ENCODE results near the gene RGS6. TPM values are rescaled to one million over a fixed set of nuclear protein-coding genes. Genes with fewer than 3 reads are reported as not detected.

Gene RGS6
- total and polyA plus RNA-seq, 8 donors: 0.12 to 4.1 (median 2.8) TPM

- ATAC-seq (no peak), DNase-seq (no peak)
- Histone ChIP-seq H3K27ac (no peak overlapping the region), H3K4me3 (no peak overlapping the region), H3K9me3 (no peaks in the 10 kb centered on the region), H3K4me1 (no peaks in the 10 kb centered on the region), H3K36me3 (no peaks in the 10 kb centered on the region), H3K27me3 (no peaks in the 10 kb centered on the region)
- intact Hi-C loops (cut with DNase I): no loop called here
- TF ChIP-seq CTCF (IDR thresholded peaks at IDR 0.05): no peak
Observed at GRCh38 chr14:72053651-72054050, 121.4 kb downstream of the RGS6 start.

- no peak overlapping the region for H3K4me3 ChIP-seq
- H3K4me1 ChIP-seq: no peaks in the 10 kb centered on the region
- intact Hi-C loops (cut with DNase I): no loop called here
- no peak for TF ChIP-seq CTCF (IDR thresholded peaks at IDR 0.05)
- no peak for ATAC-seq
- no peak overlapping the region for H3K27ac ChIP-seq
- H3K36me3 ChIP-seq: no peaks in the 10 kb centered on the region
- DNase-seq: no peak
- H3K27me3 ChIP-seq: no peaks in the 10 kb centered on the region
- no peaks in the 10 kb centered on the region for H3K9me3 ChIP-seq
Observed at GRCh38 chr14:72054911-72055310, 122.7 kb downstream of the RGS6 start.

GRCh38 chr14:72057701-72058285 lies 125.6 kb downstream of the RGS6 start:
- Histone ChIP-seq H3K27me3 (no peaks in the 10 kb centered on the region), H3K9me3 (no peaks in the 10 kb centered on the region), H3K4me1 (no peaks in the 10 kb centered on the region), H3K36me3 (no peaks in the 10 kb centered on the region), H3K4me3 (no peak overlapping the region), H3K27ac (no peak overlapping the region)
- intact Hi-C loops (cut with DNase I): no loop called here
- ATAC-seq (no peak), DNase-seq (no peak)
- TF ChIP-seq CTCF (IDR thresholded peaks at IDR 0.05): no peak

- H3K36me3 ChIP-seq: no peaks in the 10 kb centered on the region
- no peak overlapping the region for H3K27ac ChIP-seq
- no peaks in the 10 kb centered on the region for H3K9me3 ChIP-seq
- intact Hi-C loops (cut with DNase I): no loop called here
- H3K4me3 ChIP-seq: no peak overlapping the region
- H3K27me3 ChIP-seq: no peaks in the 10 kb centered on the region
- H3K4me1 ChIP-seq: no peaks in the 10 kb centered on the region
- DNase-seq (no peak), ATAC-seq (no peak)
- TF ChIP-seq CTCF (IDR thresholded peaks at IDR 0.05): no peak
Observed at GRCh38 chr14:72060460-72060859, 128.2 kb downstream of the RGS6 start.

GRCh38 chr14:72060917-72061316 lies 128.7 kb downstream of the RGS6 start:
- Histone ChIP-seq H3K27ac (no peak overlapping the region), H3K27me3 (no peaks in the 10 kb centered on the region), H3K36me3 (no peaks in the 10 kb centered on the region), H3K4me3 (no peak overlapping the region), H3K9me3 (no peaks in the 10 kb centered on the region), H3K4me1 (no peaks in the 10 kb centered on the region)
- no peak for TF ChIP-seq CTCF (IDR thresholded peaks at IDR 0.05)
- no peak for ATAC-seq
- no peak for DNase-seq
- intact Hi-C loops (cut with DNase I): no loop called here

Measured in left lung (tissue), 10 donors.